HG02870 (cell line): ENCODE results near the gene GPS1.
A peak's percentile ranks its signal among the peaks of the same experiment; 100 is the strongest.
"Not testable (repeated sequence)": the region's sequence is repeated elsewhere in the genome, so short reads cannot be mapped to it uniquely, and the experiment has no call there.

Experiments
- ATAC-seq: cut with Tn5 transposase; IDR thresholded peaks from one replicate; pipeline ENCODE4 v1.9.1; 2021; ENCODE audit warnings: mild to moderate bottlenecking, moderate library complexity; ENCODE audit not compliant: unreplicated experiment

GPS1 gene

GRCh38 chr17:82025401-82026107, 26.1 kb upstream of the GPS1 start:
- no peak for ATAC-seq

- no peak for ATAC-seq
These were observed 23.5 kb upstream of the GPS1 start for GRCh38 chr17:82028246-82028645.

- ATAC-seq = no peak
These were observed 22.7 kb upstream of the GPS1 start for GRCh38 chr17:82028966-82029365.

DNA sequence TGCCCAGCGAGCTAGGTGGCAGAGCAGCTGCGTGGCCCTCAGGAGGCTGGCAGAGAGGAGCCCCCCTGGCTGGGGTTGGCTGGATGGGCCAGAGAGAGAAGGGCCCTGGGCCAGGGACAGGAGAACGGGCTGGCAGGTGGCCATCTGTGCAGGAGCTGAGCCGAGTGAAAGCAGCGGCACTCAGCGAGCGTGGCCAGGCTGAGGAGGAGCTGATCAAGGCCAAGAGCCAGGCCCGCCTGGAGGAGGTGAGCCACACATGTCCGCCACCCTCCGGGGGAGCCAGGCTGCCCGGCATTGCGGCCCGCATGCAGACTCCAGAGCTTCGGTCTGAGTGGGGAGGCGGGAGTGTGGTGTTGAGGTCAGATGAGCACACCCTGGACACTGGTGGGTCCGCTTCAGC, 22.3 kb upstream of the GPS1 start:
- ATAC-seq = no peak

GRCh38 chr17:82029990-82030469, 21.7 kb upstream of the GPS1 start:
- no peak for ATAC-seq

DNA sequence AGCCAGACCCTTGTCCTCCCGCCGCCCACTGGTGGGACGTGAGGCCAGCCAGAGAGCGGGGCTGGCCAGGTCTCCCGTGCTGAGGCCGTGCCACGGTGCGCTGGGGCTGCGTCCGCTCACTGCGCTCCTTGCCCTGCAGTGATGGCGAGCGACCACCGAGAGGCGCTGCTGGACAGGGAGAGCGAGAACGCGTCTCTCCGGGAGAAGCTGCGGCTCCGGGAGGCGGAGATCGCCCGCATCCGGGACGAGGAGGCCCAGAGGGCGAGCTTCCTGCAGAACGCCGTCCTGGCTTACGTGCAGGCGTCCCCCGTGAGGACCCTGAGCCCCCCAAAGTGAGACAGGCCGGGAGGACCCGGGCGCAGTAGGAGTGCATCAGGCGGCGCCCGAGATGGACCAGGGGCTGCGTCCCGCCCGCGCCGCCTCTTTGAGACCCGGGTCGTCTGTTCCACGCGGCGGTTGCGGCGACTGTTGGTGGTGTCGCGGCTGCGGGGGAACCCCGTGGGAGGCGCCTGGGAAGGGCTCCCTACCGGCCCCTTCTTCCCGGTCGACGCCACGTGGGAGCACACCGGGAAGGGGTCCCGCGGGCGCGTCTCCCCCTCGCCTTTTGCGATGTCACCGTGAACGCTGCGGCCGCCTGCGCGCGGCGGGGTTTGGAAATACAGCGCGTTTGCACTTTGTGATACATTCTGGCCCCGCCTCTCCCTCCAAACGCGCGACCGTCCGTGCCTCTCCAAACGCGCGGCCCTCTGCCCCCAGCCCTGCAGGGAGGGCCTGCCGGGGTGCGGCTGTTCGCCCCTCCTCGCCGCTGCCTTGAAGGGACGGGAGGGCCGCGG, 21.0 kb upstream of the GPS1 start:
- ATAC-seq = no peak

- no peak for ATAC-seq
These were observed 20.3 kb upstream of the GPS1 start, which contains the start of gene RAC3 for GRCh38 chr17:82031303-82031884. Gene RAC3, plus strand, starts transcription at chr17:82031678. Its CDS starts 84 bp downstream, at chr17:82031762.

DNA sequence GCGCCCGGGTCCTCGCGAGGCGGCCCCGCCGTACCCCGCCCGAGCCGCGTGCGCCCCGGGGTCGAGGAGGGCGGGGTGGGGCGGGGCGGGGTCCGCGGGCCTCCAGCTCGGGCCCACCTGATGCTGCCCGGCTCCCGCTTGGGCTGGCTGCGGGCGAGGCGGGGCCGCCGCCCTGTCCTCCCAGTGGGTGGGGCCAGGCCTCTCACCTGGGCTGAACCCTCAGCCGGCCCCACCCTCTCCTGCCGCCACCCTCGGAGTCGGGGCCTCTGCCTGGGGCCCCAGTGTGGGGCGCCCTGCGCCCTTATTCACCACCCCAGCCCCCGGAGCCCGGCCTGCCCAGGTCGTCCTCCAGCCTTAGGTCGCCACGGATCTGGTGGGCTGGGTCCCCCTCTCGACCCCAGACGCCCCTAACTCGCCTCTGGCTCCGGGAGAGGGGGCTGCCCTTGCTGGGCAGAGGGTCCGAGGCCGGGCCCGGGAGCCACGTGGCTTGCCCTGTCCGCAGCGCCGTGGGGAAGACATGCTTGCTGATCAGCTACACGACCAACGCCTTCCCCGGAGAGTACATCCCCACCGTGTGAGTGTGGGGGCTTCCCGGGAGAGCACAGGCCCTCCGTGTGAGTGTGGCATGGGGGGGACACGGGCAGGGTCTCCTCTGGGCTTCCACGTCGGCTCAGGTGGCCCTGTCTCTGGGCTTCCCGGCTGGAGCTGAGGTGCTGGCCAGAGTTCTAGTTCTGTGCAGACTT, 19.6 kb upstream of the GPS1 start:
- ATAC-seq = no peak

DNA sequence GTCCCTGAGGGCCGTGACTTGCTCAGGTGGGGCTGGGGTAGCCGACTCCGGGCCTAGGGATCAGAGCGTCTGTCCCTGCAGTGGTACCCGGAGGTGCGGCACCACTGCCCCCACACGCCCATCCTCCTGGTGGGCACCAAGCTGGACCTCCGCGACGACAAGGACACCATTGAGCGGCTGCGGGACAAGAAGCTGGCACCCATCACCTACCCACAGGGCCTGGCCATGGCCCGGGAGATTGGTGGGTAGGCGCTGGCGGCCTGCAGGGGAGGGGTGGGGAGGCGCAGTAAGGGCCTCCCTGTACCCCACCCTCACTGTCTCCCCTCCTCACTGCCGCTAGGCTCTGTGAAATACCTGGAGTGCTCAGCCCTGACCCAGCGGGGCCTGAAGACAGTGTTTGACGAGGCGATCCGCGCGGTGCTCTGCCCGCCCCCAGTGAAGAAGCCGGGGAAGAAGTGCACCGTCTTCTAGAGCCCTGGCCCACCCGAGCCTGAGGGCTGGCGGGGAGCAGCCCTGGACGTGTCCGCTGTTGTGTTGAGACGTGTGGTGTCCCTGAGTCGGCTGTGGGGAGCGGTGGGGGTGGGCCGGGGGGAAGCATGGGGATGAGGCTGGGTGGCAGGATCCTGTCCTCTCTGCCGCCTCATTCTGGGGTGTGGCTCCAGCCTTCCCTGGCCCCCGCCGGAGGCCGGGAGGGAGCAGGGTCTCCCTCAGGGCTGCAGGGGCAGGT, 18.2 kb upstream of the GPS1 start:
- ATAC-seq = no peak

GRCh38 chr17:82034371-82035011, 17.2 kb upstream of the GPS1 start:
- no peak for ATAC-seq

GRCh38 chr17:82035488-82035887, 16.2 kb upstream of the GPS1 start:
- ATAC-seq = no peak

GRCh38 chr17:82035956-82036633, 15.6 kb upstream of the GPS1 start:
- ATAC-seq = no peak

GRCh38 chr17:82036634-82037091, 15.0 kb upstream of the GPS1 start:
- no peak for ATAC-seq

DNA sequence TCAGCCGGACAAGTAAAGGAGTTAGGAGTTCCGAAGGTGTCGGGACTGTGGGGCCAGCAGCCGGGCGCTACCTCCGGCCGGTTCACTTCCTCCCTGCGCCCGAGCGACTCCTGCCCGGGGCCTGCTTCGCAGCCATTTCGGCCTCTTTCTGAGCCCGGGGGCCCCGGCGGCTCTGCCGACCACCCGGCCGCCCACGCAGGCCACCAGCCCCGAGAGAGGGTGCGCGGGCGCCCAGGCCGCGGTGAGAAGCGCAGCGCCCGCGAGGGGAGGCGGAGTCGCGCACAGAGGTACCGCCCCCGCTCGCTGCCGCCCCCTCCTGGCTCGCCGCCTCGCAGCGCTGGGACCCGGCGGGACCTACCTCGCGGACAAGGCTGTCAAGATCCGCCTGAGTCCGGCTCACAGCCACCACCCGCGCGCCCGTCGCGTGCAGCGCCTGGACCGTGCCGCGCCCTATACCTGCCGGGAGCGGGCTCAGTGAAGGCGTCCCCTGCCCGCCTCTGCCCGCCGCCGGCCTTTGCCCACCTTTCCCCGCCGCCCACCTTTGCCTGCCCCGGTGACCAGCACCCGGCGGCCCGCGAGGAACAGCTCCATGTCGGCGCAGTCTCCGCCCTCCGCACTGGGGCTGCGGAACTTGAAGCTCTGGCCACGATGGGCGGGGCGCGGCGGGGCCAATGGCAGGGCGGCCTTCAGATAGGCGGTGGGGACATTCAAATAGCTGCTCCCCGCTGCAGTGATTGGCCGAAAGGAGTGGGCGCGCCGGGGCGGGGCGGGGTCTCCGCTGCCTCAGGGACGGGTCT, 14.4 kb upstream of the GPS1 start, which contains the start of gene DCXR:
DCXR (minus strand) TSS at position 606 of the 797 bp plus-strand sequence; CDS start at position 591, 15 bp downstream.
- peak; percentile 90 for ATAC-seq

GRCh38 chr17:82037889-82038195, 13.9 kb upstream of the GPS1 start:
- ATAC-seq = no peak

DNA sequence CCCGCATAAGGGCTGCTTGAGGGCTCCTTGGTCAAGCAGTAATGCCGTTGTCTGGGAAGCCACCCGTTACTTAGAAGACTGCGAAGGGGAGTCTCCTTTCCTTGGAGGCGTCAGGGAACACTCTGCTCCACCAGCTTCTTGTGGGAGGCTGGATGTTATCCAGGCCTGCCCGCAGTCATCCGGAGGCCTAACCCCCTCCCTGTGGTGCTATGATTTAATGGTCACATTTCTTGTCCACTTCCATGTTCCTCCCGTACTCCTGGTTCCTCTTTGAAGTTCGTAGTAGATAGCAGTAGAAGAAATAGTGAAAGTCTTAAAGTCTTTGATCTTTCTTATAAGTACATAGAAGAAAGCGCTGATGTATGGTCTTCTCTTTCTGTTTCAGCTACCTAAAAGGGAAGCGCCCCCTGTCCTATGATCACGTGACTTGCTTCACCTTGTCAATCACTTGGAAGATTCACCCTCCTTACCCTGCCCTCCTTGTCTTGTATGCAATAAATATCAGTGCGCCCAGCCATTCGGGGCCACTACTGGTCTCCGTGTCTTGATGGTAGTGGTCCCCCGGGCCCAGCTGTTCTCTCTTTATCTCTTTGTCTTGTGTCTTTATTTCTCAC, 12.8 kb upstream of the GPS1 start:
- ATAC-seq = not testable (repeated sequence)

DNA sequence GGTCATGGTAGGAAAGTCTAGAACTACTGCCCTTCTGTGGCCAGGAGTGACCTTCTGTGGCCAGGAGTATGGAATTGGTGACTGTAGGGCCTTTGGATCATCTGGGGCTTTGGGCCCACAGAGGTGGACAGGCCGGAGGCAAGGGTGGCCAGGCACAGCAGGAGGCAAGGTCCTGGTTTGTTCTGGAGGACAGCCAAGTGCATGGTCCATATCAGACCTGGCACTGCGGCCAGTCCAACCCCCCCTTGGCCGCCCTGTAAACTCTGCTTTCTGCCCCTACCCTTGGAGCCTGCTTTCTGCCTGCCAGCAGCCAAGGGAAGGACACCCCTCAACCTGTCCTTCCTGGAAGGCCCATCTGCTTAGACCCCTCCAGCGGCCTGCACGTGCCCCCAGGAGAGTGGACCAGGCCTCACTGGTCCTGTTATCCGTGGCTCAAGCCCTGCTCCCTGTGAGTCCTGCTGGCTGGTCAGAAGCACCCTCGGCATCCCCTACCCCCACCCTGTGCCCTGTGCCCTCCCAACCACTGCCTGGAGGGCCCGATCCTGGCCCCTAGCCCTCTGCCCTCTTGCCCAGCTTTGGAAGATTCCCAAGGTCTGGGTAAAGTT, 11.9 kb upstream of the GPS1 start:
- no peak for ATAC-seq
